IMR-90 (cell line): Measurements from ENCODE around the gene NKAIN2. TPM values are rescaled to one million over a fixed set of nuclear protein-coding genes. Genes with fewer than 3 reads are reported as not detected.

Experiments
- ATAC-seq: fragments of 200-7000 bp; cut with Tn5 transposase; 2 replicates; pipeline ENCODE4 v1.9.1; 2020; ENCODE audit warnings: low read depth, mild to moderate bottlenecking, moderate library complexity
- BruUV-seq: library from RNA; stranded (reverse); fragments of 400-500 nt; replicated peaks from 2 replicates; lab custom pipeline; 2021; lab: Mats Ljungman, UMichigan
- CTCF ChIA-PET: fragments of 300-600 bp; formaldehyde crosslinking; extraction: SDS; loops from one replicate; lab custom pipeline; 2021; ENCODE audit warnings: antibody characterized with exemption; lab: Yijun Ruan, JAX
- POLR2A ChIA-PET: fragments of 300-600 bp; sonication (Branson Sonifier 250); formaldehyde crosslinking; loops from one replicate; lab custom pipeline; 2022; ENCODE audit warnings: antibody characterized with exemption; ENCODE audit not compliant: unreplicated experiment; lab: Charles Lee
- DNase-seq: peaks from one replicate; pipeline ENCODE4 v3.0.0; 2013
- H2AFZ ChIP-seq: replicated peaks from 2 replicates; pipeline ENCODE3; 2013; ENCODE audit warnings: low read length, mild to moderate bottlenecking; ENCODE audit not compliant: poor library complexity
- H2AK5ac ChIP-seq: 2 replicates; pipeline ENCODE4 v1.6.1; 2013; ENCODE audit warnings: low read depth, low read length, inconsistent platforms
- H2AK9ac ChIP-seq: replicated peaks from 2 replicates; pipeline ENCODE3; 2013; ENCODE audit warnings: mild to moderate bottlenecking, low read depth, low read length, moderate library complexity; ENCODE audit not compliant: poor library complexity
- H2BK120ac ChIP-seq: 2 replicates; pipeline ENCODE4 v1.6.1; 2013; ENCODE audit warnings: low read depth, low read length, inconsistent platforms
- H2BK15ac ChIP-seq: 3 replicates; pipeline ENCODE4 v1.6.1; 2013; ENCODE audit warnings: low read depth, low read length, inconsistent platforms
- H2BK20ac ChIP-seq: 2 replicates; pipeline ENCODE4 v1.6.1; 2013; ENCODE audit warnings: low read depth, mild to moderate bottlenecking, inconsistent platforms, low read length, moderate library complexity
- H2BK5ac ChIP-seq: 2 replicates; pipeline ENCODE4 v1.6.1; 2013; ENCODE audit warnings: mild to moderate bottlenecking, low read depth, low read length, inconsistent platforms; ENCODE audit not compliant: poor library complexity, severe bottlenecking
- H3K14ac ChIP-seq: replicated peaks from 2 replicates; pipeline ENCODE4 v1.6.1; 2013; ENCODE audit warnings: low read depth, low read length, inconsistent platforms
- H3K18ac ChIP-seq: 2 replicates; pipeline ENCODE4 v1.6.1; 2013; ENCODE audit warnings: low read depth, low read length, control low read depth
- H3K23ac ChIP-seq: 2 replicates; pipeline ENCODE4 v1.6.1; 2013; ENCODE audit warnings: low read depth, low read length, inconsistent platforms
- H3K27ac ChIP-seq: 2 replicates; pipeline ENCODE4 v1.5.1; 2013; ENCODE audit warnings: mild to moderate bottlenecking, control low read depth, low read length; ENCODE audit not compliant: insufficient read depth
- H3K27me3 ChIP-seq: 2 replicates; pipeline ENCODE4 v1.6.1; 2013; ENCODE audit warnings: low read length; ENCODE audit not compliant: control insufficient read depth, insufficient read depth
- H3K36me3 ChIP-seq: 2 replicates; pipeline ENCODE4 v1.6.1; 2013; ENCODE audit warnings: low read length, mixed read lengths; ENCODE audit not compliant: control insufficient read depth, insufficient read depth
- H3K4ac ChIP-seq: 2 replicates; pipeline ENCODE4 v1.6.1; 2013; ENCODE audit warnings: low read depth, low read length, inconsistent platforms
- H3K4me1 ChIP-seq: 2 replicates; pipeline ENCODE4 v1.6.1; 2013; ENCODE audit warnings: low read length, mixed read lengths; ENCODE audit not compliant: control insufficient read depth, insufficient read depth
- H3K4me2 ChIP-seq: 2 replicates; pipeline ENCODE4 v1.6.1; 2013; ENCODE audit warnings: low read depth, mild to moderate bottlenecking, control low read depth, low read length, moderate library complexity
- H3K4me3 ChIP-seq: 2 replicates; pipeline ENCODE4 v1.5.1; 2013; ENCODE audit warnings: low read depth, mild to moderate bottlenecking, control low read depth, low read length, moderate library complexity; ENCODE audit not compliant: insufficient read depth
- H3K56ac ChIP-seq: 2 replicates; pipeline ENCODE4 v1.6.1; 2013; ENCODE audit warnings: low read length, inconsistent platforms; ENCODE audit not compliant: insufficient read depth; ENCODE audit errors: extremely low read depth
- H3K79me1 ChIP-seq, 2 experiments: 2 replicates each; pipeline ENCODE4 v1.6.1; 2013; ENCODE audit warnings: low read length in 2 of 2, inconsistent platforms in 1 of 2, low read depth in 1 of 2
- H3K9ac ChIP-seq: 2 replicates; pipeline ENCODE4 v1.6.1; 2013; ENCODE audit warnings: low read depth, low read length, control low read depth
- H3K9me1 ChIP-seq: 2 replicates; pipeline ENCODE4 v1.6.1; 2013; ENCODE audit warnings: low read length, inconsistent platforms; ENCODE audit not compliant: insufficient read depth
- H3K9me3 ChIP-seq: 2 replicates; pipeline ENCODE4 v1.6.1; 2013; ENCODE audit warnings: low read length; ENCODE audit not compliant: control insufficient read depth, insufficient read depth
- H4K20me1 ChIP-seq: 2 replicates; pipeline ENCODE4 v1.6.1; 2013; ENCODE audit warnings: low read length, inconsistent platforms; ENCODE audit not compliant: insufficient read depth
- H4K5ac ChIP-seq: 2 replicates; pipeline ENCODE4 v1.6.1; 2013; ENCODE audit warnings: mild to moderate bottlenecking, low read depth, low read length, control low read depth
- H4K8ac ChIP-seq, 2 experiments: 2 replicates each; pipeline ENCODE4 v1.6.1; 2013; ENCODE audit warnings: low read depth in 2 of 2, low read length in 2 of 2, control low read depth in 1 of 2, inconsistent platforms in 1 of 2
- H4K91ac ChIP-seq: 2 replicates; pipeline ENCODE4 v1.6.1; 2013; ENCODE audit warnings: low read depth, low read length, inconsistent platforms; ENCODE audit not compliant: insufficient read depth
- BHLHE40 ChIP-seq: fragments of 150-350 bp; IDR thresholded peaks from 2 replicates; pipeline ENCODE4 v1.6.1; 2016; ENCODE audit warnings: mild to moderate bottlenecking, low read depth, low read length
- CEBPB ChIP-seq: IDR thresholded peaks from 2 replicates; pipeline ENCODE4 v1.6.1; 2012; ENCODE audit warnings: low read depth, low read length, improper control_type of control experiment
- FOS ChIP-seq: fragments of 150-350 bp; IDR thresholded peaks from 2 replicates; pipeline ENCODE4 v1.6.1; 2016; ENCODE audit warnings: low read depth, low read length
- MXI1 ChIP-seq: IDR thresholded peaks from 2 replicates; pipeline ENCODE4 v1.6.1; 2012; ENCODE audit warnings: low read depth, mild to moderate bottlenecking, low read length, moderate library complexity, borderline replicate concordance
- POLR2A ChIP-seq: IDR thresholded peaks from 2 replicates; pipeline ENCODE4 v1.6.1; 2012; ENCODE audit warnings: mild to moderate bottlenecking, low read depth, low read length
- RCOR1 ChIP-seq: IDR thresholded peaks from 2 replicates; pipeline ENCODE4 v1.6.1; 2012; ENCODE audit warnings: mild to moderate bottlenecking, low read length, improper control_type of control experiment; ENCODE audit not compliant: insufficient replicate concordance
- SMC3 ChIP-seq: fragments of 150-350 bp; IDR thresholded peaks from 2 replicates; pipeline ENCODE4 v1.6.1; 2016; ENCODE audit warnings: low read depth, mild to moderate bottlenecking, antibody characterized with exemption, low read length, moderate library complexity
- WGBS, 2 experiments: methylation state at CpG; one replicate each; pipeline versions ENCODE4 v1.1.5 to v1.1.7; 2013; ENCODE audit warnings: missing lambda C conversion rate in 2 of 2; ENCODE audit not compliant: insufficient read length in 1 of 2; ENCODE audit errors: extremely low coverage in 2 of 2; 5-methylcytosine and 5-hydroxymethylcytosine counted together
- dilution Hi-C: fragments of 300-500 bp; cut with HindIII; formaldehyde crosslinking; loops from one replicate; pipeline ENCODE4 v1.14.3; 2018; ENCODE audit warnings: low sequenced_read_pairs; ENCODE audit not compliant: unreplicated experiment
- in situ Hi-C: fragments of 300-500 bp; cut with MboI; formaldehyde crosslinking; loops from 3 replicates; pipeline ENCODE4 v1.14.3; 2019; ENCODE audit warnings: low sequenced_read_pairs, inconsistent platforms, mixed read lengths
- intact Hi-C: fragments of 100-400 bp; cut with micrococcal nuclease; formaldehyde crosslinking; loops from 2 replicates; pipeline ENCODE4 v1.10.0; 2022
- polyA plus RNA-seq, 3 experiments: library from polyadenylated mRNA; depleted of rRNA; stranded (reverse); fragments of >200 nt; gene quantifications; 2 replicates each; pipeline ENCODE4 v1.2.3, GENCODE V29; 2012; ENCODE audit warnings: low replicate concordance in 1 of 3
- total RNA-seq: library from RNA; depleted of rRNA; stranded (reverse); fragments of >200 nt; gene quantifications from 2 replicates; pipeline ENCODE4 v1.2.3, GENCODE V29; 2012
- TF ChIP-seq, protein P1 (sequence below): fragments of 150-350 bp; IDR thresholded peaks from 2 replicates; pipeline ENCODE4 v1.6.1; 2016; ENCODE audit warnings: low read depth, mild to moderate bottlenecking, low read length, moderate library complexity, borderline replicate concordance
- TF ChIP-seq, protein P2 (sequence below): fragments of 150-350 bp; IDR thresholded peaks from 2 replicates; pipeline ENCODE4 v1.6.1; 2017; ENCODE audit warnings: mild to moderate bottlenecking, antibody characterized with exemption, low read length, low read depth

The NKAIN2 gene
- total and polyA plus RNA-seq, 2 of the 4 experiments (the other 2 are of a cell fraction) = not detected

DNA sequence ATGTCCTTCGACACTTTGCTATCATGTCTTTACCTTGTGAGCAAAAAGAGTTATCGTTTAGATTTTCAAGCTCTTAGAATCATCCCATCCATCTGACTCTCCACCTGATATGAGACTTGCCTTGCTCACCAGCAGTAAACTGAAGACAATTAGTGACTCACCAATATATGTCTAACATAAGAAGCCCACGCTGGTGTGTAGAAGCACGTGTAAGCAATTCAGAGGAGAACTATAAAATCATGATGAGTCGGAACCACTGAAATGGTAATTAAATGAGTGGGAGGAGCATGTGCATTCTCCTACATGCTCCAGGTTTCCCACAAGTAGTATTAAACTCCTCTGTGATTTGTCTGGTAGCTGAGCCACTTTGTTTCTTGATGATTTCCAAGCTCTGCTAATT is 977.0 kb downstream of the NKAIN2 start:
- no peak overlapping the region for H2AFZ ChIP-seq
- no peak overlapping the region for H2AK5ac ChIP-seq
- intact Hi-C loops = no loop called here
- no peak overlapping the region for H4K8ac ChIP-seq
- H3K4me2 ChIP-seq = no peak overlapping the region
- H3K36me3 ChIP-seq = no peaks in the 10 kb centered on the region
- no peak overlapping the region for H2BK120ac ChIP-seq
- no peaks in the 10 kb centered on the region for H3K79me1 ChIP-seq
- H2AK9ac ChIP-seq = no peak overlapping the region
- H3K9ac ChIP-seq = no peak overlapping the region
- H3K18ac ChIP-seq = no peak overlapping the region
- in situ Hi-C loops = no loop called here
- H4K91ac ChIP-seq = no peak overlapping the region
- ChIA-PET CTCF (no interaction called here), POLR2A (no interaction called here)
- H3K27me3 ChIP-seq = no peaks in the 10 kb centered on the region
- H3K4me3 ChIP-seq = no peak overlapping the region
- no peak for ATAC-seq
- H3K56ac ChIP-seq = no peak overlapping the region
- dilution Hi-C loops = no loop called here
- no peak for TF ChIP-seq FOS
- TF ChIP-seq, protein P1, sequence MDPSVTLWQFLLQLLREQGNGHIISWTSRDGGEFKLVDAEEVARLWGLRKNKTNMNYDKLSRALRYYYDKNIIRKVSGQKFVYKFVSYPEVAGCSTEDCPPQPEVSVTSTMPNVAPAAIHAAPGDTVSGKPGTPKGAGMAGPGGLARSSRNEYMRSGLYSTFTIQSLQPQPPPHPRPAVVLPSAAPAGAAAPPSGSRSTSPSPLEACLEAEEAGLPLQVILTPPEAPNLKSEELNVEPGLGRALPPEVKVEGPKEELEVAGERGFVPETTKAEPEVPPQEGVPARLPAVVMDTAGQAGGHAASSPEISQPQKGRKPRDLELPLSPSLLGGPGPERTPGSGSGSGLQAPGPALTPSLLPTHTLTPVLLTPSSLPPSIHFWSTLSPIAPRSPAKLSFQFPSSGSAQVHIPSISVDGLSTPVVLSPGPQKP = no peak
- no peak for TF ChIP-seq BHLHE40
- TF ChIP-seq SMC3 = no peak
- TF ChIP-seq POLR2A = no peak
- TF ChIP-seq MXI1 = no peak
- TF ChIP-seq RCOR1 = no peak
- TF ChIP-seq, protein P2, sequence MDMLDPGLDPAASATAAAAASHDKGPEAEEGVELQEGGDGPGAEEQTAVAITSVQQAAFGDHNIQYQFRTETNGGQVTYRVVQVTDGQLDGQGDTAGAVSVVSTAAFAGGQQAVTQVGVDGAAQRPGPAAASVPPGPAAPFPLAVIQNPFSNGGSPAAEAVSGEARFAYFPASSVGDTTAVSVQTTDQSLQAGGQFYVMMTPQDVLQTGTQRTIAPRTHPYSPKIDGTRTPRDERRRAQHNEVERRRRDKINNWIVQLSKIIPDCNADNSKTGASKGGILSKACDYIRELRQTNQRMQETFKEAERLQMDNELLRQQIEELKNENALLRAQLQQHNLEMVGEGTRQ = no peak
- TF ChIP-seq CEBPB = no peak
- no peak overlapping the region for H3K23ac ChIP-seq
- no peak overlapping the region for H3K27ac ChIP-seq
- no peaks in the 10 kb centered on the region for H3K4me1 ChIP-seq
- H2BK5ac ChIP-seq = no peak overlapping the region
- no TSS peak for BruUV-seq
- no peaks in the 10 kb centered on the region for H4K20me1 ChIP-seq
- H3K4ac ChIP-seq = no peak overlapping the region
- no peaks in the 10 kb centered on the region for H3K9me3 ChIP-seq
- no peak for DNase-seq
- H4K5ac ChIP-seq = no peak overlapping the region
- WGBS, 2 experiments = no CpG with 5 or more reads among the region's 5 CpGs
- H2BK15ac ChIP-seq = no peak overlapping the region
- no peak overlapping the region for H3K14ac ChIP-seq
- no peak overlapping the region for H2BK20ac ChIP-seq
- no peaks in the 10 kb centered on the region for H3K9me1 ChIP-seq
